ENCODE results near the gene MTHFD1L.

Gene MTHFD1L

GRCh38 chr6:151025076-151025475, 159.6 kb downstream of the MTHFD1L start:
- Histone ChIP-seq H4K20me1 (ENCODE audit: control insufficient read depth, insufficient read depth, low read depth, low read length) (no peaks in the 10 kb centered on the region), H3K9me2 (replicated peaks; ENCODE audit: control insufficient read depth, low read length) (no peaks in the 10 kb centered on the region), H3K4me2 (ENCODE audit: low read length) (no peak overlapping the region), H3K4me3 (ENCODE audit: low read length) (no peak overlapping the region), H3K27ac (ENCODE audit: low read depth, low read length) (no peak overlapping the region), H3K27me3 (ENCODE audit: control insufficient read depth, low read length) (no peaks in the 10 kb centered on the region), H3F3A (ENCODE audit: control insufficient read depth, insufficient read depth) (no peaks in the 10 kb centered on the region), H3K79me2 (ENCODE audit: control insufficient read depth, low read length) (no peaks in the 10 kb centered on the region), H3K4me1 (ENCODE audit: control insufficient read depth, low read length) (no peaks in the 10 kb centered on the region), H3K36me3 (ENCODE audit: control insufficient read depth, low read length) (peaks cover 45% of the 10 kb centered on the region), H3K9me3 (ENCODE audit: control insufficient read depth, insufficient read depth, low read length) (no peaks in the 10 kb centered on the region)
- no peak for TF ChIP-seq CTCF (IDR thresholded peaks at IDR 0.05; ENCODE audit: low read depth, low read length, poor library complexity, severe bottlenecking)
- TF ChIP-seq EZH2phosphoT487 (IDR thresholded peaks at IDR 0.05; ENCODE audit: borderline replicate concordance, low read length) = no peak

- Histone ChIP-seq H3K4me2 (ENCODE audit: low read length) (no peak overlapping the region), H3K27me3 (ENCODE audit: control insufficient read depth, low read length) (no peaks in the 10 kb centered on the region), H4K20me1 (ENCODE audit: control insufficient read depth, insufficient read depth, low read depth, low read length) (no peaks in the 10 kb centered on the region), H3K9me2 (replicated peaks; ENCODE audit: control insufficient read depth, low read length) (no peaks in the 10 kb centered on the region), H3K4me3 (ENCODE audit: low read length) (no peak overlapping the region), H3K79me2 (ENCODE audit: control insufficient read depth, low read length) (no peaks in the 10 kb centered on the region), H3F3A (ENCODE audit: control insufficient read depth, insufficient read depth) (no peaks in the 10 kb centered on the region), H3K4me1 (ENCODE audit: control insufficient read depth, low read length) (no peaks in the 10 kb centered on the region), H3K36me3 (ENCODE audit: control insufficient read depth, low read length) (peaks cover 35% of the 10 kb centered on the region), H3K9me3 (ENCODE audit: control insufficient read depth, insufficient read depth, low read length) (no peaks in the 10 kb centered on the region), H3K27ac (ENCODE audit: low read depth, low read length) (no peak overlapping the region)
- TF ChIP-seq EZH2phosphoT487 (IDR thresholded peaks at IDR 0.05; ENCODE audit: borderline replicate concordance, low read length) (no peak), CTCF (IDR thresholded peaks at IDR 0.05; ENCODE audit: low read depth, low read length, poor library complexity, severe bottlenecking) (no peak)
These were observed 160.7 kb downstream of the MTHFD1L start for GRCh38 chr6:151026041-151026663.

GRCh38 chr6:151027295-151027747, 161.8 kb downstream of the MTHFD1L start:
- no peaks in the 10 kb centered on the region for H4K20me1 ChIP-seq (ENCODE audit: control insufficient read depth, insufficient read depth, low read depth, low read length)
- H3F3A ChIP-seq (ENCODE audit: control insufficient read depth, insufficient read depth) = no peaks in the 10 kb centered on the region
- no peak overlapping the region for H3K4me3 ChIP-seq (ENCODE audit: low read length)
- H3K36me3 ChIP-seq (ENCODE audit: control insufficient read depth, low read length) = peaks cover 26% of the 10 kb centered on the region
- no peak for TF ChIP-seq EZH2phosphoT487 (IDR thresholded peaks at IDR 0.05; ENCODE audit: borderline replicate concordance, low read length)
- TF ChIP-seq CTCF (IDR thresholded peaks at IDR 0.05; ENCODE audit: low read depth, low read length, poor library complexity, severe bottlenecking) = no peak
- H3K27ac ChIP-seq (ENCODE audit: low read depth, low read length) = no peak overlapping the region
- H3K79me2 ChIP-seq (ENCODE audit: control insufficient read depth, low read length) = no peaks in the 10 kb centered on the region
- no peaks in the 10 kb centered on the region for H3K4me1 ChIP-seq (ENCODE audit: control insufficient read depth, low read length)
- H3K4me2 ChIP-seq (ENCODE audit: low read length) = no peak overlapping the region
- no peaks in the 10 kb centered on the region for H3K9me2 ChIP-seq (replicated peaks; ENCODE audit: control insufficient read depth, low read length)
- H3K27me3 ChIP-seq (ENCODE audit: control insufficient read depth, low read length) = no peaks in the 10 kb centered on the region
- no peaks in the 10 kb centered on the region for H3K9me3 ChIP-seq (ENCODE audit: control insufficient read depth, insufficient read depth, low read length)

Data from DOHH2 (cell line).